ENCODE measurements around the gene PARP12.

The PARP12 gene

GRCh38 chr7:140015471-140015970 is 47.2 kb downstream of the PARP12 start:
- no peak for DNase-seq (ENCODE audit: low read depth in 2 of 2)

DNA sequence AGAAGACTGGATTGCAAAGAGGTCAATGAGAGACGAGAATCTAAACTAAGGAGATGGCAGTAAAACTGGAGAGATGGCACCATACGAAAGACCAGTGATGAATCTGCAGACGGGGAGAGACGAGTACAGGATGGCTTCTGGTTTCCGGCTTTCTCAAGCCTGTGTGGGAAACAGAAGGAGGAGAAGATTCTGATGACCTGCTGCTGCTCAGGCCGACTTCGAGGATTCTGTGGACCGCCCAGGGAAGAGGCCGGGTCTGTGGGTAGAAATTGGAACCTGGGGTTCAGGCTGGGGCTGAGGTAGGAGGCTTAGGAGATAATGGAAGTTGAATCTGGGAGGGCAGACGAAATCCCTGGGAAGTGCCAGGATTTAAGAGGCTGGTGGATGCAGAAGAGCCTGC is 48.6 kb downstream of the PARP12 start:
- no peak for DNase-seq (ENCODE audit: low read depth in 2 of 2)

DNA sequence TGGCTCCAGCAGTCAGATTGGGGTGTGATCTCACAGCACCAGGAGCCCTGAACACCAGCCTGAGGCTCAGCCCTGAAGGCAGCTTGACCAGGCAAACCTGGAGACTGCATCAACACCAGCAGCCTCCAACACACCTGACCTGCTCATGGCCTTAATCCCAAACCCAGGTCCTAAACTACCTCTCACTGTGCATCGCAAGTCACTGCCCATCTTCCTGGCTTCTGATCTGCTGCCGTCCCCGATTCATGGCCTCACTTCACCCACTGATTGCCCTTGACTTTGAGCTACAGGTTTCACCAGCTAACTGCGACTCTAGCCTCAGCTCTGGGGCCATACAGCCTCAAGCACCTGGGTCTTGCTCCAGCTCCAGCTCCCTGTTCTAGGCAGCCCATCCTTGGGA is 49.1 kb downstream of the PARP12 start:
- no peak for DNase-seq (ENCODE audit: low read depth in 2 of 2)

DNA sequence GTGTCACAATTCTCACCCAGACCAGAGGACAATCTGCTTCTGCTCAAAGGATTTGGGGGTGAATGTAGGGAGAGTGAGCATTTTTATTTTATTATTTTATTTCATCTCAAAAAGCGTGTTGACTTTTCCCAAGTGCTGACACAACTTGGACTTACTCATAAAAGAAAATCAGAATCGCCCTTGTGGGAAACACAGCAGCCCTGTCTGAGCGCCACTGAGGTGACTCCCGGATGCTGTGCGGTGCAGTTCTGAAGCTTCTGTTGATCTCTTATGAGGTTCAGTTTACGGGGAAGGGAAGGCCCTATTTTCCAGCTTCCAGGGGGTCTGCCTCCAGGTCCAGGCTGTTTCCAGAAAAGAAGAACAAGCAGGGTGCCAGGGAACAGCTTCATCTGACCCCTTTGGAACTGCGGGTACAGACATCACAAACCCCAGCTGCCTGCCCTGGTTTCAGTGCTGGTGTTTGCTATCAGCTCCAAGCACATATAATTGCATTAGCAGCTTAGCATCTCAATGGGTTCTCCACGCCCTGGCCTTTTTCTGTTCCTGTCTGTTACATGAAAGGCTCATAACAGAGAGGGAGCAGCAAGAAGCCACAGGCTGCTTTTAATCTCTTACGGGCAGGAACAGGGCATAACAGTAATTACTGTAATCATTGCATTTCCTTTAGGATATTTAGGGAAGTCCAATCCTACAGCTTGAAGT is 52.4 kb downstream of the PARP12 start:
- no peak for DNase-seq (ENCODE audit: low read depth in 2 of 2)

- DNase-seq (ENCODE audit: low read depth in 2 of 2): no peak
Observed at GRCh38 chr7:140009735-140010134, 53.0 kb downstream of the PARP12 start.

- DNase-seq (ENCODE audit: low read depth in 2 of 2): no peak
Observed at GRCh38 chr7:140008755-140009610, 53.8 kb downstream of the PARP12 start.

- no peak for DNase-seq (ENCODE audit: low read depth in 2 of 2)
Observed at GRCh38 chr7:140007051-140007690, 55.6 kb downstream of the PARP12 start.

DNA sequence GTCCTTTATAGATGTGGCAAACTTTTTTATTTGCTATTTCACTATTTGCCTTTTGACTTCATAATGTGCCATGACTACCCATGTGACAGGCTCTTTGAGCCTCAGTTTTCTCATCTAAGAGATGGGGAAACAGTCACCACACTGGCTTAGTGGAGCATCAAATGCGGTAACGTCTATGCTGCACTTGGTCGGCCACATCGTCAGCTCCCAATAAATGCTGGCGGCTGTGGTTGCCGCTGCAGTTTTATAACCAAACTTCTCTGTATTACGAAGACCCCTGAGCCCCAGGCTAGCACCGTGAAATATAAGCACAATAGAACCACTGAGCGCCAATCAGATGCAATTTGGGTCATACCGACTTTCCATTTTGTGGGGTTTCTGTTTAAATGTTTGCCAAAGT is 56.2 kb downstream of the PARP12 start:
- no peak for DNase-seq (ENCODE audit: low read depth in 2 of 2)

- no peak for DNase-seq (ENCODE audit: low read depth in 2 of 2)
Observed at GRCh38 chr7:140005754-140006503, 56.8 kb downstream of the PARP12 start.

DNA sequence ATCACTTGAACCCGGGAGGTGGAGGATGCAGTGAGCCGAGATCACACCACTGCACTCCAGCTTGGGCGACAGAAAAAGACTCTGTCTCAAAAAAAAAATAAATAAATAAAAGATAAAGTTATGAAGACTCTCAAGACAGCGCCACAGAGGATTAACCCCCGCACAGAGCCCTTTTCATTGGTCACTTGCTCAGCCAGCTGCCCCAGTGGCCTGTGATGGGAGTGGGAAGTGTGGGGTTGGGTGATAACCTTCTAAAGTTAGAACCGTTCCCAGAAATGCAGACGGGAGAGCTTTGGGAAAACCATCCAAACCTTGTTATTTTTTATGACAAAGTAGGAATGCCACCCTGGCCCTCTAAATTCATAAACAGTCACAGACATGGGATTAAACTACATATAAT is 57.4 kb downstream of the PARP12 start:
- no peak for DNase-seq (ENCODE audit: low read depth in 2 of 2)

DNA sequence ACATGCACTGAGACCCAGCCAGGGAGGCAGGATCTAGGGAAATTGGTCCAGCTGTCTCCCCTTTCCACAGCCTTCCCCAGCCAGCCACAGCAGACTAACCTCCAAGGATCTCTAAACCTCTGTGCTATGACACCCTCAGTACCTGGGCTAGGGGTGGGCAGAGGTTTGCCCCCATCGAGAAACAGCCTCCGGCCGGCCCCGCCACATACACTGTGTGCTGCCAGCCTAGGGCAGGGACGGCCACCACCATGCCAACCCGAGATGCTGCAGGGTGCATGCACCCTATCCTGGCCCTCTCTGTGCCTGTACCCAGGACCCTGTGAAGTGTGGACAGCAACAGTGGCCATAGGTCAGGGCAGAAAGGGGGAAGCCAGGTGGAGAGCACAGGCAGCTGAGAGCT is 58.1 kb downstream of the PARP12 start:
- no peak for DNase-seq (ENCODE audit: low read depth in 2 of 2)

DNA sequence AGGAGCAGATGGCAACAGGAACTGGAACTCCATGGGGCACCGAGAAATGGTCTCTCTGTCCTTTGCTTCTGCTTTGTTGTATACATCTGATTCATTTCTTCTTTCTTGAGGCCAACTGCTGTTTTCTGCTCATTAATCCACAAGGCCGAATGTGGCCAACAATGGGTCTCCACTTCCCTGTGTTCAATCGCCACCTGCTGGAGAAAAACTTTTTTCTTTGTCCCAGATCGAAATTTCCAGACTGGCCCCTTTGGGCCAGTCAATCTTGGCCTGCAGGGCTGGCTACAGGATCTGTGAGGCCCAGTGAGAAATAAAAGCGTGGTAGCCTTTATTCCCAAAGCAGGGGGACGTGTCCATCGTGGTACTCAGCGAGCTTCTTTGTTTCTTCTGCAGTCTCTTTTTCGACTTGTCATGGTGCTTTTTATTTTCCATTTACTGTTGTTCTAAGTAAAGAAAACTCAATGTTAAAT is 58.8 kb downstream of the PARP12 start:
- peak in 1 of 2 donors; percentile 11 for DNase-seq (ENCODE audit: low read depth in 2 of 2)

DNA sequence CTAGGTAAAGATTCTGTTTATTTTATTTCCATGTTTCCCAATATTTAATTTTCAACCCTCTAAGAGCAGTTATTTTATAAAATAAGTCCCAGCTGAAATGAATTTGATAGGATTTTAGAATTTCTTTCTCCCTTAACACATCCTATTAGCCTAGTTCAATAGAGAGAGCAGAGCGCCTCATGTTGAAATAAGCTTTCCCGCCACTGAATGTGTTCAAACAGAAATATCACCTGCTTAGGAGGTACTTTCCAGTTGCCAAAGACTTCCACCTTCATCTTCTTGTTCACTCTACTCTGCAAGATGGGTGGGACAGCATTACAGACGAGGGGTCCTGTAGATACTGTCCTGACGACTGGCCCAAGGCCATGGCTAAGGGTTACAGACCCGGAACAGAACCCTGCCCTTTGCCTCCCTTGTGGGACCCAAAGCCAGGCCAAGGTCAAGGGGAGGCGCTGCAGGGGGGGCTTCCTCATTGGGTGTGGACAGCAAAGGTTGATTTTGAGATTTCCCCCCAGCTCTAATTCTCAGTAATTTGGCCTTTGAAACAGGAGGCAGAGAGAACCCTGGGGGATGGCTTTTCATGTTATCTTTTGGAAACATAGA is 62.0 kb downstream of the PARP12 start:
- no peak for DNase-seq (ENCODE audit: low read depth in 2 of 2)

- no peak for DNase-seq (ENCODE audit: low read depth in 2 of 2)
Observed at GRCh38 chr7:139999516-139999915, 63.2 kb downstream of the PARP12 start.

DNA sequence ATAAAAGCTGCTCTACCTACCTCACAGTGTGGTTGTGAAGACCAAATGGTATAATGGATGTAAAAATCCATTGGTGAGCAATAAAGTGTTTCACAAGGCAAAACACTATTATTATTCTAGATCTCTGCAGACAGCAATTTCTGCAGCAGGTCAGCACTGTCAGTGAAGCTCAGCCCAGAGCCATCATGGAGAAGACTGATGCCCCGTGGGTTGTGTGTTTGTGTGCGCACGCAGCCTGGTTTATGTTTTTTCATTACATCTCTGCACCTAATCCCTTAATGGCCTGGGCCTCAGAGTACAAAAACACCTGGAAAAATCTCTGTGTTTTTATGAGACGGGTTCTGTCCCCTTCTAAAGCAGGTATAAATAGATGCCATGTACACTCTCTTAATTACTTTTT is 64.2 kb downstream of the PARP12 start:
- DNase-seq (ENCODE audit: low read depth in 2 of 2): no peak

DNA sequence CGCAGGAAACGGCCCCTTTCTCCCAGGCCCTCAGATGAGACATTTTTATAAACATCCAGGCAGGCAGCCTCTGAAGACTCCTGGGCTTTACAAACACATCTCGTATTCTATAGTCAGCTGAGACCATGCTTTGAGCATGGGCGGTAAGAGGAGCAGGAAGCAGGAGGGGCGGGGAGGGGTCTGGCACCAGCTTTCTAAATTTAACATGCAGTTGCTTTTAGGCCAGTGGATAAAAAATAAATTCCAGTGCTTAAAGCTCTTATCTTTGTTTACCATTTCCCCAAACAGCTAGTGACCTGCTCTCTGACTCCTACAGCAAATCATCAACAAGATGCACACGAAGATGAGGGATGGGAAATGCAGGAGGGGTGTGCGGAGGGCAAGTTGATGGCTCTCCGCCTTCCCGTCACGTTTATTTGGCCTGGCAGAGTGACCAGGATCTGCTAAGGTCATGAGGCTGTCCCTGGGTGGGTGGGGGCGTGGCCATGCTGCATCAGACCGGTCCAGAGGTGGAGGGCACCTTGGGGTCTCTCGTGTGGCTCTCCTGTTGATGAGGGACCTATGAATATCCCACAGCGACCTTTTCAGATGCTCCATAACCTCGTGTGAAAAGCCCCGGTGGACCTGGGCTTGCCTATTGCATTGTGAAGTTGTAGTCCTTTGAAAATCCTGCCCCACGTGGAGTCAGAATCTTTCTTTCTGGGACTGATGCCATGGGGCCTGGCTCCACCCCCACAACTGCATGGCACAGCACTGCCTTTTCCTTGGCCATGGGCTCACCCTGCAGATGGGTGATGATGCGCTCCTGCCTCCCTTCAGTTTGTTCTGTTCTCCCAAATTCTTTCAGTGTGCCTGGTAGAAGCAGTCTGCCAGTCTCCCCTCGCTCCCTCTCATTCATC is 67.5 kb downstream of the PARP12 start:
- DNase-seq (ENCODE audit: low read depth in 2 of 2): no peak

DNA sequence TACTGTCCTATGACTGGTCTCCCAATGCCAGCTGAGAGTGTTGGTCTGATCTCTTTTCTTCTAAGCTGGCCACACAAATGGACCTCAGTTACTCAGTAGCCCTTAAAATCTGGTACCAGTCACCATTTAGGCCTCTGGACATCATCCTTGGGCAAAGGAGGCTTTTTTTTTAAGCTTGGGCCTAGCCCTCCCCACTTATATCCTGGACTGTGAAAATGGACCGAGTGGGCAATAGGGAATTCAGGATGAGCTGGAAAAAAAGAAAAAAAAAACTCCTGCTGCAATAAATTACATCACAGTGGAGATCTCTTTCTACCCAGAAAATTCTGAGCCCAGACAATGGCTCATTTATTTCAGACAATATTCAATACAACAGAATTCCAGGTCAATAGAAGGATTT is 68.4 kb downstream of the PARP12 start:
- DNase-seq (ENCODE audit: low read depth in 2 of 2): no peak

DNA sequence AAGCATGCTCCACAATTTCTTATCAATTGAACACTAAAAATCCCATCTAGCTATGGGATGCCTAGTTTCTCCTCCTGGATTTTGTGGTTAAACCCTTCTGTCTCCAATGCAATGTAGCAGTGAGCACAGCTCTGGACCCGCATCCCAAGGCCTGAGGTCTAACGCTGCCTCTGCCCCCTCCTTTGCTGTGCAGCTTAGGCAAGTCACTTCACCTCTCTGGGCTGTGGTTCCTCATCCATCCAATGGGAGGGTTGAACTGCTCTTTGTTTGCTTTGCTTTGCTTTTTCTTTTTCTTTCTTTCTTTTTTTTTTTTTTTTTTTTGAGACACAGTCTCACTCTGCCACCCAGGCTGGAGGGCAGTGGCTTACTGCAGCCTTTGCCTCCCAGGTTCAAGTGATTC is 69.2 kb downstream of the PARP12 start:
- no peak for DNase-seq (ENCODE audit: low read depth in 2 of 2)

- DNase-seq (ENCODE audit: low read depth in 2 of 2): no peak
Observed at GRCh38 chr7:139993169-139993568, 69.6 kb downstream of the PARP12 start.

DNA sequence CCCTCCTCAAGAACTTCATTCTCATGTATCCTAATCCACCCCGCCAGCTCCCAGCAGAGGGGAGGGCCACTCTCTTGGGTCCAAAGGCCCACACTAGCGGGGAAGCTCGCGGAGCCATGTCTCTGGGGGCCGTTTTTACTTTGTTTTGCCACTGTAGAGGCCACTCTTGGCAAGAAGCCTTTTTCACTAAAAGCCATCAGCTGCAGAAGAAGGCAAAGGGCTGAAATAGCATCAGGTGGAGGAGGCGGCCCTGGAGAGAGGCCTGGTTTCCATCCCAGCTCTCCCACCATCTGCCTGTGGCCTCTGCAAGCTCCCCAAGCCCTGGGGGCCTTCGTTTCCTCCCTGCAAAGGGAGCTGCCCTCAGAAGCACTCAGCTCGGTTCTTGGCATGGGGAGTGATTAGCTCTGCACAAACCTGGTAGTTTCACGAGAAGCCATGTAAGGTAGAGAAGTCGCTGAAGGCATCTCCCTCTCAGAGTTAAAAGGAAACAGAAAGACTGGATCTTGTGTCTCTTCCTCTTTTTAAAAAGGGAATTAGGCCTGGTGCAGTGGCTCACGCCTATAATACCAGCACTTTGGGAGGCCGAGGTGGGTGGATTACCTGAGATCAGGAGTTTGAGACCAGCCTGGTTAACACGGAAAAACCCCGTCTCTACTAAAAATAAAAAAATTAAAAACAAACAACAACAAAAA is 70.3 kb downstream of the PARP12 start:
- no peak for DNase-seq (ENCODE audit: low read depth in 2 of 2)
